Measurements from ENCODE around the gene ARID5A.

- TF ChIP-seq, protein P1, sequence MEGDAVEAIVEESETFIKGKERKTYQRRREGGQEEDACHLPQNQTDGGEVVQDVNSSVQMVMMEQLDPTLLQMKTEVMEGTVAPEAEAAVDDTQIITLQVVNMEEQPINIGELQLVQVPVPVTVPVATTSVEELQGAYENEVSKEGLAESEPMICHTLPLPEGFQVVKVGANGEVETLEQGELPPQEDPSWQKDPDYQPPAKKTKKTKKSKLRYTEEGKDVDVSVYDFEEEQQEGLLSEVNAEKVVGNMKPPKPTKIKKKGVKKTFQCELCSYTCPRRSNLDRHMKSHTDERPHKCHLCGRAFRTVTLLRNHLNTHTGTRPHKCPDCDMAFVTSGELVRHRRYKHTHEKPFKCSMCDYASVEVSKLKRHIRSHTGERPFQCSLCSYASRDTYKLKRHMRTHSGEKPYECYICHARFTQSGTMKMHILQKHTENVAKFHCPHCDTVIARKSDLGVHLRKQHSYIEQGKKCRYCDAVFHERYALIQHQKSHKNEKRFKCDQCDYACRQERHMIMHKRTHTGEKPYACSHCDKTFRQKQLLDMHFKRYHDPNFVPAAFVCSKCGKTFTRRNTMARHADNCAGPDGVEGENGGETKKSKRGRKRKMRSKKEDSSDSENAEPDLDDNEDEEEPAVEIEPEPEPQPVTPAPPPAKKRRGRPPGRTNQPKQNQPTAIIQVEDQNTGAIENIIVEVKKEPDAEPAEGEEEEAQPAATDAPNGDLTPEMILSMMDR (IDR thresholded peaks at IDR 0.05): no peak
- TF ChIP-seq POLR2AphosphoS5 (IDR thresholded peaks at IDR 0.05): no peak
- TF ChIP-seq POLR2A (IDR thresholded peaks at IDR 0.05): no peak
- no peak for TF ChIP-seq EP300 (IDR thresholded peaks at IDR 0.05; ENCODE audit: low read depth)
These were observed 25.5 kb upstream of the ARID5A start for GRCh38 chr2:96510931-96511595.
